Myocyte (in vitro differentiated cells): ENCODE measurements around the gene DOHH. TPM values are rescaled to one million over a fixed set of nuclear protein-coding genes. Genes with fewer than 3 reads are reported as not detected.
A peak's percentile ranks its signal among the peaks of the same experiment; 100 is the strongest.

ENCODE experiments used
- DNase-seq: peaks from one replicate; pipeline ENCODE4 v3.0.0-alpha.2; 2012; ENCODE audit warnings: low read depth
- total RNA-seq: library from RNA; depleted of rRNA; stranded (reverse); fragments of >200 nt; gene quantifications from 2 replicates; pipeline ENCODE4 v1.2.3, GENCODE V29; 2014

The DOHH gene
- total RNA-seq, 1 donor from 2014 or later: 24.1 TPM

DNA sequence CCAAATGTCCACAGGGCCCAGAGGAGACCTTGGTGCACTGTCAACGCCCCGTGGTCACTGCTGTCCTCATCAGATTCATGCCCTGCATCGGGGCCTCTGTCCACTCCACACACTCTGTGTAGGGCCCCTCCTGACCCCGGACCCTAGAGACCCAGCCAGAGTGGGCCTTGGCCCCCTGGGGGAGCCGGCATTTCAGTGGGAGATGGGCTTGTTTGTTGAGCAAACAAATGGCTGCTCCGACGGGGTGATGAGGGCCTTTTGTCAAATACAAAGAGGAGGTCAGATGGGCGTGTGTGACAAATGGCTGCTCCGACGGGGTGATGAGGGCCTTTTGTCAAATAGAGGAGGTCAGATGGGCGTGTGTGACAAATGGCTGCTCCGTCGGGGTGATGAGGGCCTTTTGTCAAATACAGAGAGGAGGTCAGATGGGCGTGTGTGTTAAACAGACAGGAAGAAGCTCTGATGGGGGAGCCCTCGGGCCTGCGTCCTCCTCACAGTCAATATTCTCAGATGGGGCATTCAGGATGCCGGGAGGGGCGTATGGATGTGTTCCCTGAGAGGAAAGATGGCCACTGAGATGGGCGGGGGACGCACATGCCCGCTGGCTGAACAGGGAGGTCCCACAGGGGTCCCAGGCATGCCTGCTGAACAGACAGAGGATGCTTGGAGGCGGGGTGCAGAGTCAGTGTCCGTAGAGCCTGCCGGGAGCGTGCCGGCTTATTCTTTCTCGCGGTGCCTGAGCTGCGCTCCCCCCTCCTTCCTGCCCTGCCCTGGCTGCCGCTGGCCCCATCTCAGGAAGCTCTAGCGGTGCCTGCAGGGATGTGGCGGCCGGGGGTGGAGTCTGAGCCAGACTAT is 56.4 kb downstream of the DOHH start:
- no peak for DNase-seq

DNA sequence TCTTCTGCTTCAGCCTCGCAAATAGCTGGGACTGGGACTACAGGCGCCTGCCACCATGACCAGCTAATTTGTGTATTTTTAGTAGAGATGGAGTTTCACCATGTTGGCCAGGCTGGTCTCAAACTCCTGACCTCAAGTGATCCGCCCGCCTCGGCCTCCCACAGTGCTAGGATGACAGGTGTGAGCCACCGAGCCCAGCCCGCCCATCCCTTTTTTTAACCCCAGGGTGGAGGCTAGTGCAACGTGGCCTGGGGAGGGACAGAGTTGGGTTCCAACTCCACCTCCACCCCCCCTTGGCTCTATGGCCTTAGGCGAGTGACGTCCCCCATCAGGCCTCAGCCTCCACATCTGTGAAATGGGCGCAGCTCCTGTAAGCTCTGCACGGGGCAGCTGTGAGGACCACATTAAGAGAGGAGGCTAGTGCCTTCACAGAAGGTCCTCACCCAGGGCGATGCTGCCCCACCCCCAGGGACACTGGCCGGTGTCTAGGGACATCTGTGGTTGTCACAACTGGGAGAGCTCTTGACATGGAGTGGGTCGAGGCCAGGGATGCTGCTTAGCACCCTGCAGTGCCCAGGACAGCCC is 57.9 kb downstream of the DOHH start:
- peak; percentile 63 for DNase-seq

DNA sequence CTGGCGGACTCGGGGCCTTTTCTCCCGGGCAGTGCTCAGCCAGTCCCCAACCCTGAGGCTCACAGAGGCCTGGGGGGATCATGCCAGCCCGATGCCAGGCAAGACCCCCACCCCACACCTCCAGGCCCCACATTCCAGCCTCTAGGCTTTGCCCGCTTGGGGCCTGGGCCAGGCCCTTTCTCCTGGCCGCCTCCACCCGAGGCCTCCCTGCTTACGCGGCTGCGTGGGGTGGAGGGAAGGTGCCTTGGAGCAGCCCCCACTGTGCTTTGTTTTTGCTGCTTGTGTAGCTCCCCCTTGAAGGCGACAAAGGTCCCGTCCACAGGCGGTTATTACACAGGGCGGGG is 58.5 kb downstream of the DOHH start:
- no peak for DNase-seq

DNA sequence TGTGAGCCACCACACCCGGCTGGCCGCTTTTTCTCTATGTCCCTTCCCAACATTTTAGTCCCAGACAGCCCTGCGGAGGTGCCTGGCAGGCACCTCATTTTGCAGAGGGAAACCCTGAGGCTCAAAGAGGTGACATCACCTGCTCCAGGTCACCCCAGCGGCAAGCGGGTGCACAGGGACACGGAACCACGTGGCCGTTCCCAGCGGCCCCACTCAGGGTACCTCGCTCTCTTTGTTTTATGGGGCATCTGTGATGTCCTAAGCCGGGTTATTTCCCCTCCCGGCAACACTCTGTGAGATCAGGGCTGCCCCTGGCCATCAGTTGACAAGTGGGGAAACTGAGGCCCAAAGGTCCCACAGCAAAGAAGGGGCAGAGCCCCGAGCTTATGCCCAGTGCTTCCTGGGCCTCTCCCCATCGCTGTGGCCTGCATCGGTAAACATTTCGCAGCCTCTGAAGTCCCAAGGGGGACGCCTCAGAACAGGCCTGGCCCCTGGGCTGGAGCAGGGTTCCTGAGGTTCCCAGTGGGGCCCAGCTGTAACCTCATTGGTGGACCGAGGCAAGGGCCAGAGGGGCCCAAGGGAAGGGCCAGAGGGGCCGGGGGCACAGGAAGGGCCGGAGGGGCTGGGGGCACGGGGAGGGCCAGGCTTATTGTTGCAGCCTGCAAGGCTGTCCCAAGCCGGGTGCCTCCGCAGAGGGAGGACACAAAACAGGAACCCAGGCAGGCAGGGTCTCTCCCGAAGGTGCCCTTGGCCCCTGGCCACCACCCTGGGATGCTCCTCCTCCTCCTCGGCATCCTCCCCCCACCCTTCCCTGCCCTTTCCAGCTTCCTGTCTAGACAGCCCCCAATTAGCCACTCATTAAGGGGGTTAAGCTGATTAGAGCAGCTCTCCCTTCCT is 59.1 kb downstream of the DOHH start:
- DNase-seq: no peak

Other genes starting within 250 kb of the DOHH start
- 71.4 and 82.9 TPM in 2 replicates for gene NFIC, start 134.1 kb downstream of the DOHH start, total RNA-seq
- not detected in 2 replicates for gene SMIM24, start 20.1 kb downstream of the DOHH start, total RNA-seq
- not detected in 2 replicates for gene SMIM44, start 17.2 kb downstream of the DOHH start, total RNA-seq
- 33.8 and 49.4 TPM in 2 replicates for gene FZR1, start 5.6 kb upstream of the DOHH start, total RNA-seq
- gene TEKTIP1, start 38.5 kb upstream of the DOHH start, total RNA-seq: not detected in 2 replicates
- 107 and 146 TPM in 2 replicates for gene MFSD12, start 56.9 kb upstream of the DOHH start, total RNA-seq
- 99.9 and 102 TPM in 2 replicates for gene HMG20B, start 72.3 kb upstream of the DOHH start, total RNA-seq
- gene GIPC3, start 84.8 kb upstream of the DOHH start, total RNA-seq: 0.19 and 0.31 TPM in 2 replicates
- 0.16 and 0.26 TPM in 2 replicates for gene TBXA2R, start 106.2 kb upstream of the DOHH start, total RNA-seq
- gene CACTIN, start 126.1 kb upstream of the DOHH start, total RNA-seq: 33.8 and 34.9 TPM in 2 replicates
- 17.9 and 22.8 TPM in 2 replicates for gene PIP5K1C, start 199.8 kb upstream of the DOHH start, total RNA-seq
- not detected in 2 replicates for gene TJP3, start 207.7 kb upstream of the DOHH start, total RNA-seq